H1 (cell line): ENCODE measurements around the gene ST3GAL3.

Experiments
- CEBPB ChIP-seq: IDR thresholded peaks from 2 replicates; pipeline ENCODE4 v1.6.1; 2012; ENCODE audit warnings: low read depth, low read length
- EZH2 ChIP-seq: fragments of 200-600 bp; sonication (generic); IDR thresholded peaks from 2 replicates; pipeline ENCODE4 v1.7.1; 2012; ENCODE audit warnings: low read depth, mild to moderate bottlenecking, moderate library complexity, low read length, inconsistent platforms; ENCODE audit not compliant: severe bottlenecking
- GABPA ChIP-seq: IDR thresholded peaks from 2 replicates; pipeline ENCODE4 v1.6.1; 2011; ENCODE audit warnings: mild to moderate bottlenecking, low read length, moderate library complexity, borderline replicate concordance; ENCODE audit not compliant: insufficient read depth
- JUND ChIP-seq: IDR thresholded peaks from 2 replicates; pipeline ENCODE4 v1.6.1; 2011; ENCODE audit warnings: mild to moderate bottlenecking, improper control_type of control experiment, low read length
- KDM4A ChIP-seq: IDR thresholded peaks from one replicate; pipeline ENCODE4 v1.7.1; 2012; ENCODE audit warnings: low read depth, mild to moderate bottlenecking, moderate library complexity, low read length, inconsistent platforms; ENCODE audit not compliant: severe bottlenecking
- POLR2A ChIP-seq, 2 experiments: IDR thresholded peaks; 1 replicate in 1 of 2; 2 replicates in 1 of 2; pipeline ENCODE4 v1.6.1; 2011; ENCODE audit warnings: low read depth in 2 of 2, low read length in 2 of 2, mild to moderate bottlenecking in 2 of 2; ENCODE audit errors: control extremely low read depth in 1 of 2
- TAF1 ChIP-seq: IDR thresholded peaks from 2 replicates; pipeline ENCODE4 v1.6.1; 2011; ENCODE audit warnings: mild to moderate bottlenecking, low read depth, low read length
- TBP ChIP-seq: IDR thresholded peaks from 2 replicates; pipeline ENCODE4 v1.6.1; 2011; ENCODE audit warnings: low read depth, low read length, improper control_type of control experiment
- TF ChIP-seq, protein P1 (sequence below), 3 experiments: IDR thresholded peaks; 1 replicate in 2 of 3; 2 replicates in 1 of 3; pipeline versions ENCODE4 v1.5.1 to v1.6.1; 2011; ENCODE audit warnings: low read length in 3 of 3, mild to moderate bottlenecking in 3 of 3, inconsistent platforms in 2 of 3, low read depth in 1 of 3, moderate library complexity in 1 of 3; ENCODE audit not compliant: insufficient read depth in 1 of 3; ENCODE audit errors: control extremely low read depth in 1 of 3

GRCh38 chr1:43822040-43822690, 114.8 kb downstream of the ST3GAL3 start:
- TF ChIP-seq, protein P1, sequence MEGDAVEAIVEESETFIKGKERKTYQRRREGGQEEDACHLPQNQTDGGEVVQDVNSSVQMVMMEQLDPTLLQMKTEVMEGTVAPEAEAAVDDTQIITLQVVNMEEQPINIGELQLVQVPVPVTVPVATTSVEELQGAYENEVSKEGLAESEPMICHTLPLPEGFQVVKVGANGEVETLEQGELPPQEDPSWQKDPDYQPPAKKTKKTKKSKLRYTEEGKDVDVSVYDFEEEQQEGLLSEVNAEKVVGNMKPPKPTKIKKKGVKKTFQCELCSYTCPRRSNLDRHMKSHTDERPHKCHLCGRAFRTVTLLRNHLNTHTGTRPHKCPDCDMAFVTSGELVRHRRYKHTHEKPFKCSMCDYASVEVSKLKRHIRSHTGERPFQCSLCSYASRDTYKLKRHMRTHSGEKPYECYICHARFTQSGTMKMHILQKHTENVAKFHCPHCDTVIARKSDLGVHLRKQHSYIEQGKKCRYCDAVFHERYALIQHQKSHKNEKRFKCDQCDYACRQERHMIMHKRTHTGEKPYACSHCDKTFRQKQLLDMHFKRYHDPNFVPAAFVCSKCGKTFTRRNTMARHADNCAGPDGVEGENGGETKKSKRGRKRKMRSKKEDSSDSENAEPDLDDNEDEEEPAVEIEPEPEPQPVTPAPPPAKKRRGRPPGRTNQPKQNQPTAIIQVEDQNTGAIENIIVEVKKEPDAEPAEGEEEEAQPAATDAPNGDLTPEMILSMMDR (IDR thresholded peaks at IDR 0.05; ENCODE audit: control extremely low read depth in 1 of 3, insufficient read depth in 1 of 3, low read depth in 1 of 3, low read length in 3 of 3): no peak
- TF ChIP-seq POLR2A (IDR thresholded peaks at IDR 0.05; ENCODE audit: control extremely low read depth in 1 of 2, low read depth in 2 of 2, low read length in 2 of 2) (no peak), TBP (no peak), KDM4A (no peak), JUND (peak; percentile 70; the same call in 1 of the 2 replicates), CEBPB (no peak), EZH2 (no peak), GABPA (no peak), TAF1 (no peak)
